Loucy (cell line): Measurements from ENCODE around the gene CD82.

Experiments
- H2AFZ ChIP-seq: fragments of 200-600 bp; sonication (generic); 2 replicates; pipeline ENCODE4 v1.6.0; 2016; ENCODE audit warnings: antibody characterized with exemption, mild to moderate bottlenecking, low read length, moderate library complexity
- H3F3A ChIP-seq: fragments of 200-600 bp; 2 replicates; pipeline ENCODE4 v1.6.0; 2016; ENCODE audit warnings: antibody characterized with exemption, low read depth, mild to moderate bottlenecking
- H3K27me3 ChIP-seq: fragments of 200-600 bp; sonication (generic); 2 replicates; pipeline ENCODE4 v1.6.1; 2014; ENCODE audit warnings: low read length, mild to moderate bottlenecking; ENCODE audit not compliant: insufficient read depth, poor library complexity, severe bottlenecking
- H3K36me3 ChIP-seq: fragments of 200-600 bp; sonication (generic); 2 replicates; pipeline ENCODE4 v1.6.1; 2016; ENCODE audit warnings: low read length; ENCODE audit not compliant: insufficient read depth
- H3K4me1 ChIP-seq: fragments of 200-600 bp; sonication (generic); 2 replicates; pipeline ENCODE4 v1.5.1; 2014; ENCODE audit warnings: low read length, mild to moderate bottlenecking; ENCODE audit not compliant: insufficient read depth, poor library complexity, severe bottlenecking
- H3K4me2 ChIP-seq: fragments of 200-600 bp; sonication (generic); 2 replicates; pipeline ENCODE4 v1.6.0; 2014; ENCODE audit warnings: antibody characterized with exemption, low read length, low read depth, mild to moderate bottlenecking; ENCODE audit not compliant: poor library complexity, severe bottlenecking
- H3K4me3 ChIP-seq: fragments of 200-600 bp; sonication (generic); 2 replicates; pipeline ENCODE4 v1.5.1; 2014; ENCODE audit warnings: low read length, mild to moderate bottlenecking, mixed read lengths; ENCODE audit not compliant: poor library complexity, severe bottlenecking
- H3K79me2 ChIP-seq: fragments of 200-600 bp; sonication (generic); 2 replicates; pipeline ENCODE4 v1.6.1; 2014; ENCODE audit warnings: low read length; ENCODE audit not compliant: insufficient read depth
- H3K9ac ChIP-seq: fragments of 200-600 bp; sonication (generic); 2 replicates; pipeline ENCODE4 v1.6.0; 2014; ENCODE audit warnings: mild to moderate bottlenecking, low read depth, low read length, moderate library complexity; ENCODE audit not compliant: poor library complexity, severe bottlenecking
- H3K9me2 ChIP-seq: fragments of 200-600 bp; sonication (generic); replicated peaks from 2 replicates; pipeline ENCODE4 v1.6.1; 2016; ENCODE audit warnings: low read depth, low read length, mixed read lengths
- H3K9me3 ChIP-seq: fragments of 200-600 bp; sonication (generic); 2 replicates; pipeline ENCODE4 v1.6.1; 2014; ENCODE audit warnings: mild to moderate bottlenecking, antibody characterized with exemption, low read length, low read depth; ENCODE audit not compliant: insufficient read depth
- H4K20me1 ChIP-seq: fragments of 200-600 bp; sonication (generic); 2 replicates; pipeline ENCODE4 v1.6.0; 2014; ENCODE audit warnings: antibody characterized with exemption, low read length, mild to moderate bottlenecking; ENCODE audit not compliant: insufficient read depth, poor library complexity, severe bottlenecking
- EZH2phosphoT487 ChIP-seq: fragments of 200-600 bp; IDR thresholded peaks from 2 replicates; pipeline ENCODE4 v1.6.1; 2018; ENCODE audit warnings: antibody characterized with exemption, mild to moderate bottlenecking, moderate library complexity, borderline replicate concordance
- TF ChIP-seq, protein P1 (sequence below): fragments of 200-600 bp; sonication (generic); conservative IDR thresholded peaks from 2 replicates; pipeline ENCODE4 v1.5.1; 2014; ENCODE audit warnings: mild to moderate bottlenecking, antibody characterized with exemption, low read length

The CD82 gene

DNA sequence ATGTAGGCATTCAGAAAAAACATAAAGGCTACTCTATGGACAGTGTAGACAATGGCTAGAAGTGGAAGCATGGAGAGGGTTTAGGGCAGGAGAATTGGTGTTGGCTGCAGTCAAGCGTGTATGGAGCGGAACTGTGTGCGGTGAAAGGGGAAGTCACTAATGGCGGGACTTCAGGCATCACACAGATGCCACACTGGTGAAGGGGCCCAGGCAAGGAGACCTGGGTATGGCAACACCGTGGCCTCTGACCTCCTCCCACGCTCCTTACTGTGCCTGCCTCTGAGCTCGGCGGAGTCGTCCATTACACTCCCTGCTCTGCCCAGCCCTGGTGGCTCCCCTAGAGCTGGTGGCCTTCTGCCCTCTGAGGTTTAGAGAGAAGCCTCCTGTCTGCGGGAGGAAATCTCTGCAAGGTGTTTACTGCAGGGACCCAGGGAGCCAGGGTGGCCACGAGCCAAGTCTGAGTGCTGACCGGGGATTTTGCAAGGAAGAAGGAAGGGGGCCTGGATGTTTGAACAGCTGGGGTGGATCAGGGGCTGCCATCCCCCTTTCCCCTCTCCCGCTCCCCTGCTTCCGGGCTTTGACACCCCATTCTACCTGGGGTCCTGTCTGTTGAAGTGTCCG, 86.2 kb downstream of the CD82 start:
- H3K27me3 ChIP-seq: no peaks in the 10 kb centered on the region
- H3K9me2 ChIP-seq: no peaks in the 10 kb centered on the region
- H3K4me3 ChIP-seq: no peak overlapping the region
- H3K4me2 ChIP-seq: no peak overlapping the region
- TF ChIP-seq, protein P1, sequence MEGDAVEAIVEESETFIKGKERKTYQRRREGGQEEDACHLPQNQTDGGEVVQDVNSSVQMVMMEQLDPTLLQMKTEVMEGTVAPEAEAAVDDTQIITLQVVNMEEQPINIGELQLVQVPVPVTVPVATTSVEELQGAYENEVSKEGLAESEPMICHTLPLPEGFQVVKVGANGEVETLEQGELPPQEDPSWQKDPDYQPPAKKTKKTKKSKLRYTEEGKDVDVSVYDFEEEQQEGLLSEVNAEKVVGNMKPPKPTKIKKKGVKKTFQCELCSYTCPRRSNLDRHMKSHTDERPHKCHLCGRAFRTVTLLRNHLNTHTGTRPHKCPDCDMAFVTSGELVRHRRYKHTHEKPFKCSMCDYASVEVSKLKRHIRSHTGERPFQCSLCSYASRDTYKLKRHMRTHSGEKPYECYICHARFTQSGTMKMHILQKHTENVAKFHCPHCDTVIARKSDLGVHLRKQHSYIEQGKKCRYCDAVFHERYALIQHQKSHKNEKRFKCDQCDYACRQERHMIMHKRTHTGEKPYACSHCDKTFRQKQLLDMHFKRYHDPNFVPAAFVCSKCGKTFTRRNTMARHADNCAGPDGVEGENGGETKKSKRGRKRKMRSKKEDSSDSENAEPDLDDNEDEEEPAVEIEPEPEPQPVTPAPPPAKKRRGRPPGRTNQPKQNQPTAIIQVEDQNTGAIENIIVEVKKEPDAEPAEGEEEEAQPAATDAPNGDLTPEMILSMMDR: no peak
- TF ChIP-seq EZH2phosphoT487: no peak
- H3K9me3 ChIP-seq: no peaks in the 10 kb centered on the region
- no peaks in the 10 kb centered on the region for H4K20me1 ChIP-seq
- no peak overlapping the region for H2AFZ ChIP-seq
- H3K36me3 ChIP-seq: no peaks in the 10 kb centered on the region
- peaks cover 3% of the 10 kb centered on the region for H3K4me1 ChIP-seq
- H3K9ac ChIP-seq: no peak overlapping the region
- no peaks in the 10 kb centered on the region for H3F3A ChIP-seq
- H3K79me2 ChIP-seq: no peaks in the 10 kb centered on the region

DNA sequence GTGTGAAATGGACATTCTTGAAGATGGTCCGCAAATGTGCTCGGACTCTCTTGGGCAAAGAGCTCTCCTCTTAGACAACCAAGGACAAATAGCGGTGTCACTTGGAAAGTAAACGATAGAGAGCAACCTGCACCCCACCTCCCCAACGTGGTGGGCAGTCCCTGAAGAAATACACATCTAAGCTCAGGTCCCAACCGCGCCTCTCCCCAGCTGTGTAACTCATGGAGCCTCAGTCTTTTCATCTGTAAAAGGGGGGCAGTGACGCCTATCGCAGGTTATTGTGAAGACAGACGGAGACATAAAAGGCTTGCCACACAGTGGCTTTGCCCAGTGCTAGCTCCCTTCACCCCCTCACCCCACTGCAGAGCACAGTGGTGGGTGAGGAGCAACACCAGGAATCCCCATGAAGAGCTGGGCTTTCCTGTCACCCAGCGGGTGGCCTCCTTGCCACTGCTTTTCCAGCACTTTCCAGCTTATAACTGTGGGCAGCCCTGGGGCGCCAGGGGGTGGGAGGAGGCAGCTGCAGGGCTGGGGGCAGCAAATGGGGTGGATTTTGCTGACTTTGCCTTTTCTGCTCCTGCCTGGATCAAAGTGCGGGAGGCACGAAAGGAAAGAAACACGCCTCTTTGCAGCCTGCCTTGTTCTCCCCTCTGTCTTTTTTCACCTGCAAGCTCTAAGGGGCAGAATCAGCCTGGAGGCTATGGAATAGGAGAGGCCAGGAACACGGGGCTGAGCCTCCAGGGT, 87.6 kb downstream of the CD82 start:
- H3K36me3 ChIP-seq: no peaks in the 10 kb centered on the region
- H3K4me1 ChIP-seq: no peaks in the 10 kb centered on the region
- H3K9me3 ChIP-seq: no peaks in the 10 kb centered on the region
- H3F3A ChIP-seq: no peaks in the 10 kb centered on the region
- H3K4me2 ChIP-seq: no peak overlapping the region
- H3K9ac ChIP-seq: no peak overlapping the region
- H4K20me1 ChIP-seq: no peaks in the 10 kb centered on the region
- no peak for TF ChIP-seq EZH2phosphoT487
- TF ChIP-seq, protein P1: no peak
- no peak overlapping the region for H2AFZ ChIP-seq
- H3K27me3 ChIP-seq: no peaks in the 10 kb centered on the region
- no peak overlapping the region for H3K4me3 ChIP-seq
- H3K79me2 ChIP-seq: no peaks in the 10 kb centered on the region
- H3K9me2 ChIP-seq: no peaks in the 10 kb centered on the region

DNA sequence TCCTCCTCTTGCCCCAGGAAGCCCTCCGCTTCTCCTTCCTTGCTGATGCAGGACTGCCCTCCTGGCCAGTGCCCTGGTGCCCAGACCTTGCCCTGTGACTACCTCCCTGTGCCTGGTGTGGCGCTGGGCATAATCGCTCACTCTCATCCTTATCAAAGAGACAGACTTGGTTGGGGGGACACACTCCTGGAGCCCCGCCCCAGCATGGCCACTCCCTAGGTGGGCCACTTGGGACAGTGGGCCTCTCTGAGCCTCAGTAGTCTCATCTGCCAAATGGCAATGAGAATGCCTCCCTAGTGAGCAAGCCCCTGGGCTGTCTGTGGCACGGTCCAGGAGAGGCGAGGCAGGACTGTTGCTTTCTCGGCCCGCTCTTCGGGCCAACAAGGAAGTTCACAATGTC, 88.6 kb downstream of the CD82 start:
- no peaks in the 10 kb centered on the region for H4K20me1 ChIP-seq
- TF ChIP-seq, protein P1: no peak
- no peak for TF ChIP-seq EZH2phosphoT487
- H3K36me3 ChIP-seq: no peaks in the 10 kb centered on the region
- no peak overlapping the region for H3K9ac ChIP-seq
- no peak overlapping the region for H2AFZ ChIP-seq
- no peak overlapping the region for H3K4me3 ChIP-seq
- no peaks in the 10 kb centered on the region for H3K4me1 ChIP-seq
- H3K4me2 ChIP-seq: no peak overlapping the region
- no peaks in the 10 kb centered on the region for H3K9me2 ChIP-seq
- H3F3A ChIP-seq: no peaks in the 10 kb centered on the region
- H3K27me3 ChIP-seq: no peaks in the 10 kb centered on the region
- H3K79me2 ChIP-seq: no peaks in the 10 kb centered on the region
- no peaks in the 10 kb centered on the region for H3K9me3 ChIP-seq
